GM18861 (cell line): ENCODE data around the gene OAF.
"Not testable (repeated sequence)": the region's sequence is repeated elsewhere in the genome, so short reads cannot be mapped to it uniquely, and the experiment has no call there.

ENCODE experiments used
- ATAC-seq: cut with Tn5 transposase; IDR thresholded peaks from one replicate; pipeline ENCODE4 v1.9.1; 2021; ENCODE audit not compliant: unreplicated experiment

OAF gene

GRCh38 chr11:120261931-120262330 lies 51.1 kb downstream of the OAF start:
- no peak for ATAC-seq

- ATAC-seq = no peak
These were observed 56.5 kb downstream of the OAF start for GRCh38 chr11:120267319-120267718.

- no peak for ATAC-seq
These were observed 57.9 kb downstream of the OAF start for GRCh38 chr11:120268686-120269085.

- no peak for ATAC-seq
These were observed 59.6 kb downstream of the OAF start for GRCh38 chr11:120270386-120270785.

- ATAC-seq = no peak
These were observed 60.8 kb downstream of the OAF start for GRCh38 chr11:120271672-120272071.

GRCh38 chr11:120272303-120272702 lies 61.5 kb downstream of the OAF start:
- no peak for ATAC-seq

GRCh38 chr11:120273432-120273831 lies 62.6 kb downstream of the OAF start:
- ATAC-seq = no peak

- not testable (repeated sequence) for ATAC-seq
These were observed 63.1 kb downstream of the OAF start for GRCh38 chr11:120273956-120274355.

GRCh38 chr11:120279502-120279901 lies 68.7 kb downstream of the OAF start:
- no peak for ATAC-seq
